GM18951 (cell line): ENCODE results near the gene SLX9.

Experiments used
- POLR2A ChIP-seq: IDR thresholded peaks from 4 replicates; pipeline ENCODE4 v1.6.1; 2011; ENCODE audit warnings: mild to moderate bottlenecking; ENCODE audit not compliant: insufficient read length, insufficient read depth; ENCODE audit errors: extremely low read depth
- in situ Hi-C: fragments of 300-500 bp; cut with MboI; formaldehyde crosslinking; loops from one replicate; pipeline ENCODE4 v1.12.0; 2022; ENCODE audit warnings: low sequenced_read_pairs, mixed read lengths, inconsistent platforms; ENCODE audit not compliant: unreplicated experiment

The SLX9 gene

DNA sequence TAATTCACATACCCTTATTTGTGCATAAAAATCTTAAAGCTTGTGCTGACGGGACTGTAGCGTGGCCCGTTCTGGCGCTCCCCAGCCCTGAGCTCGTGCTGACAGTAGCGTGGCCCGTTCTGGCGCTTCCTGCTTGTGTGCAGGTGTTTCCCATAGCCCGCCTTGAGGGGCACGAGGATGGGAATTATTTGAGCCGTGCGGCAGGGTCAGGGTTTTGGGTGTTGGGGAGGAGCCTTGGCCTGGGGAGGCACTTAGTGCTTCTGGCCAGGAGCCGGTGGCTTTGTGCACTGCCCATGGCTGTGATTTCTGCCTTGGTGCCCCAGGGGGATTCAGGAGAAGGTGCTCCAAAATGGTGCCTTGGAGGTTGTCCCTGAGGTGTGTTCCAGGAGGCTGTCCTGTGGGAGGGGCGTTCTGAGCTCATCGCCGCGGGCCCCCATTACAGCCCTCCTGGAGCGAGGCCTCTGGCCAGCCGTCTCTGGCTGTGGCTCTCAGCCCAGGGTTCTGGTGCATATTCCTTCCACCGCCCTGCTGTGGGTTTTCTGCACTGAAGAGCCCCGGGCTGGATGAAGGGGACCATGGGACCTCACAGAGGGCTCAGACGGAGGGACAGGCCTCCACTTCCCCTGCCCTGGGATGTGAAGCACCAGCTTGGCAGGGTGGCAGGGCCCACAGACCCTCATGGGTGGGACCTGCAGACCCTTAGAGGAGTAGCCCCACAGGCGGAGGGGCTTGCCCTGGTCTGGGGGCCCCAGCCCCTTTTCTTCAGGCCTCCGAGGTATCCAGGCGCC is 6.6 kb downstream of the SLX9 start:
- in situ Hi-C loops, result loop anchor here (10.0 kb wide), 1 partner anchor 178 kb away; no protein-coding TSS in a partner anchor
- no peak for TF ChIP-seq POLR2A

DNA sequence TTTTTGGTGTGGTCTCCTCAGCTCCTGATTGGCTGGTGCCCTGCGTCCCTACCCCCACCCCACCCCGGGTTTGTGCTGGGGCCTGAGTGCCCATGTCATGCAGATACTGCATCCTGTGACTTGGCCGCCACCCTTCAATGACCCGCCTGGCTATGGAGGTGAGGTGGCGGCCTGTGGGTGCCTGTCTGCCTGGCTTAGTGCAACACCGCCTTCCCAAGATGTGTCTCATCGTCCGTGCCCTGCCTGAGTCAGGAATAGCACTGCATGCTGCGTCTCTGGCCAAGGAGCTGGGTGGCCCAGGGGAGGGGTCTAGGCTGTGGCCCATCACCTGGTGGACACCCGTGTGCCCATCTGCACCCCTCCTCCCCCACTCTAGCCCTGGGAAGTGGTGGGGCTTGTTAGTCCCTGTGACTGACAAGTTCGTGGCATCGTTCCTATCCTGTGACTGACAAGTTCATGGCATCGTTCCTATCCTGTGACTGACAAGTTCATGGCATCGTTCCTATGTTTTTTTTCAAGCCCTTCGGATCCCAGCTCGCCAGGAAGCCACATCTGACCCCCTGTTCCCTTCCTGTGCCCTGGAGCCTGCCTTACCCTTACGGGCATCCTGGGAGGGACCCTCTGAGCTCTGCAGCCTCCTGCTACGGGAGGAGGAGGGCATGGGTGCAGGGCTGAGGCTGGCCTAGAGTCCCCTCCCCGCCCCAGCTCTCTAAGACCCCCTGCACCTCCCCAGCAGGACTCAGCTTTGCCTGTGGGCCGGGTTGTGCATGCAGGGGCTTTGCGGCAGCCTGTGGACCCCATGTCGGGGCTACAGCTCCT is 7.5 kb downstream of the SLX9 start:
- TF ChIP-seq POLR2A, result no peak
- in situ Hi-C loops, result loop anchor here (10.0 kb wide), 1 partner anchor 177 kb away; no protein-coding TSS in a partner anchor

DNA sequence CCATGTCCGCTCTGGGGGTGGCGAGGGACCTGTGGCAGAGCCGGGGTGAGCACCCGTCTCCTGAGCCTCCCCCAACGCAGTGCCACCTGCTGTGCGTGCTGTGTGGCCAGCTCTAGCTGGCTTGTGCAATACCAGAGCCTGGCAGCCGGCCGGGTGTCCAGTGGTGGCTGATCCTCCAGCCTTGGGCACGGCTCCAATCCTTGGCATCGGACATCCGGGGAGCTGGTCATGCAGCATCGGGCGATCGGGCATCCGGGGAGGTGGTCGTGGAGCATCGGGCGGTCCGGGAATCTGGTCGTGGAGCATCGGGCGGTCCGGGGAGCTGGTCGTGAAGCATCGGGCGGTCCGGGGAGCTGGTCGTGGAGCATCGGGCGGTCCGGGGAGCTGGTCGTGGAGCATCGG is 8.1 kb downstream of the SLX9 start:
- in situ Hi-C loops, result loop anchor here (10.0 kb wide), 1 partner anchor 177 kb away; no protein-coding TSS in a partner anchor
- no peak for TF ChIP-seq POLR2A

DNA sequence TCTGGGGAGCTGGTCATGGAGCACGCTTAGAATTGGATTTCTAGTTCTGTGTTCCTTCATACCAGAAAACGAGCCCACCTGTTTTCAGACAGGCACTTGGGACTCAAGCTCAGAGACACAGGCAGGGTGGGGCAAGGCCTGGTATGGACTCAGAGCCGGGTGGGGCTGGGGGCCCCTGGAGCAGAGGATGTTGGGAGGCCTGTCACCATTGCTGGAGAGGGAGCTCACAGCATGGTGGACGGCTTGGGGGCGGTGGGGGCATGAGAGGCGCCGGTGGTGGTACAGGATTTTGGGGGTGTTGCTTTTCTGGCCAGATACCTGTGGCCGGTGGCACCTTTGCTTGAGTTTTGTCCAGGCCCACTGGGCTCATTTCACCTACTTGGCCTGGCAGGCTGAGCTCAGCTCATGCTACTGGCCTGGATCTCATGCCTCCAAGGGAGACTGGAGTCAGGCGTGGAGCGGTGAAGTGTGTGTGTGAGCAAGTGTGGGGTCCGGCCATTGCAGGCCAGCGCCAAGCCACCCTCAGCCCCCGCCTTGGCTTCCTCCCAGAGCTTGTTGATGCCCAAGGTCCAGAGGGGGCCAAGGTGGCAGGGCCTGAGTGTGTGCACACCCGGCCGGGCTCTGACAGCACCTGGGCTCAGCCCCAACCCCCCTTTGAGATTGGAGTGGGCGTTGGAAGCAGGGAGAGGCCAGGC is 8.7 kb downstream of the SLX9 start:
- no peak for TF ChIP-seq POLR2A
- in situ Hi-C loops, result loop anchor here (10.0 kb wide), 1 partner anchor 176 kb away; no protein-coding TSS in a partner anchor

DNA sequence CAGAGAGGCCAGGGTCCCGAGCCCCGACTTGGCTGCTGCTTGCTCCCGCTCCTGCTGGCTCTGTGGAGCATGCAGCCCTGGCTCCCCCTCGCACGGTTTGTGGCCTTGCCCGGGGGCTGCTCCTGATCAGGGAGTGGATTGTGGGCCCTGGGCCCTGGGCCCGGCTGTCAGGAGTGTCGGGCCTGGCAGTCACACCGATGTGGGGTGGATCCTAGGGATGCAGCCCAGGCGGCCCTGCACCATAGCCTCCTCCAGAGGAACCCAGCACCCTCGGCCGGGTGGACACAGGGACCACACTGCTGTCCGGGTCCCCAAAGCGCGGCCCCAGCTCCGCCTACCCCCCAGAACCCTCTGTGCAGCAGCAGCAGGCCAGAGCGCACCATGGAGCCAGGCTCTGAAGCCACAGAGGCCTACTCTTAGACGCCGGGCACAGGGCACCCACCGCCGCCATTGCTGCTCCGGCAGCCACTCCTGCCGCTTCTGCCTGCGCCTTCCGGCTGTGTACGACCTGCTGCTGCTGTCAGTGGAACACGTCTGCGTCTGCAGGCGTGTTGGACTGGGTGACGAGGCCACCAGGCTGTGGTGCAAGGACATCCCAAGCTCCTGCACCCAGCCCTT is 9.4 kb downstream of the SLX9 start:
- in situ Hi-C loops, result loop anchor here (10.0 kb wide), 1 partner anchor 176 kb away; no protein-coding TSS in a partner anchor
- no peak for TF ChIP-seq POLR2A

DNA sequence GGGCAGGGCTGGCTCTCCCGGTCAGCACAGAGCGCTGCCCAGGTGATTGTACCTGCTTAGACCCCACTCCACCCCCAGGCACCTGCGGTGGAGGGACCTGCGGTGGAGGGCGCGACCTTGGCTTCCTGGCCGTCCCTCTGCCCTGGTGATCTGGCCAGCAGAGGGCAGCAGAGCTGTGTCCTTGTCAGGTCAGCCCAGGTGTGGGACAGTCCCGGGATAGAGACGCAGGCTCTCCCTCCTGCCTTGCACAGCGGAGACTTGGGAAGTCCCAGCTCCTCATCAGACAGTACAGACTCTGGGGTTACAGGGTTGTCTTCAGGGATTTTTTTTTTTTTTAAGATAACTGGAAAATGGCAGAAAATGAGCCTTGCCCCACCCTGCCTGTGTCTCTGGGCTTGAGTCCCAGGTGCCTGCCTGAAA is 10.0 kb downstream of the SLX9 start:
- in situ Hi-C loops, result loop anchor here (10.0 kb wide), 1 partner anchor 175 kb away; no protein-coding TSS in a partner anchor
- no peak for TF ChIP-seq POLR2A

DNA sequence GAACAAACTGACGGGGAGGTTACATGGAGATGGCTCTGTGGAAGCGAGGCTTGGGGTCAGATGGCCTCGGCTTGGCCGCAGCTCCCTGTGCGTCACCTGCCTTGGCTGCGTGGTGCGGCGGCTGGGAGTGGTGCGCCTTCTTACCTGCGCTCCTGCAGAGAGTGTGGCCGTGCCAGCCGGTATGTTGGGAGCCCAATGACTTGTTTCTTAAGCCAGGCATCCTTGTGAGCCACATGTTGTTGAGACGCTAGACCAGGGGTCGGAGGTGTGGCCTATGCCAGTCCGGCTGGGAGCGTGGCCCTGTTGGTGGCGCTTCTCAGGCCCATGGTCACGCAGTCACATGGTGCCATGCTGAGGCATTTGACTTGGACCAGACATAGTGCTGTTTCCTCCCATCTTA is 10.5 kb downstream of the SLX9 start:
- TF ChIP-seq POLR2A, result no peak
- in situ Hi-C loops, result no loop called here

DNA sequence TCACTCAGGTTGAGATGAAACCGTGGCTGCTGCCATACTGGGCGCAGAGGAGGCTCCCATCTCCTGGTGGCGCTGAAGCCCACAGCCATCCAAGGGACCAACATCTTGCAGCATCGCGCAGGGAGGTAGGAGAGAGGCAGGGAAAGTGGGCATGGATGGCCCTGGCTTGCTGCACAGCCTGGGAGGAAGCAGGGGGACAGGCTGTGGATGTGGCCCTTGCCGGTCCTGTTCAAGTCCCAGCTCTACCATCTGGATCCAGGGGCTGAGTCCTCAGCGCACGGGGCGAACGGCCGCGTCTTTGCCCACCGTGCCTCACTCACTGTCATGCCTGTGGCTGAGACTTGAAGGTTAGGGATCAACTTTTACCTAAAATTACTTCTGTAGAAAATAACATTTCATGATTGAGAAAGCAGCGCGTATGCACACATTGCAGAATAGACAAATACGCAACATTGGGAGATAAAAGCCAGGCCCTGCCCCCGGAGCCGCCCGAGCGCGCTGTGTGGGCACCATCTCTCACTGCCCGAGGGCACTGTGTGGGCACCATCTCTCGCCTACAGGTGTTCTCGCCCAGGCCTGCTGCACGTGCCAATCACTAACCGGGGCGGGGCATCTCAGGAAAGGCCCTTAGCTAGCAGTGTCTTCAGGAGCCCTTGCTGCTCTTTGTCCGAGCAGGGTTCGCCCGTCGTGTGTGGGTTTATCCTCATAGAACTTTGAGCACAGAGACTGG is 11.5 kb downstream of the SLX9 start:
- in situ Hi-C loops, result no loop called here

DNA sequence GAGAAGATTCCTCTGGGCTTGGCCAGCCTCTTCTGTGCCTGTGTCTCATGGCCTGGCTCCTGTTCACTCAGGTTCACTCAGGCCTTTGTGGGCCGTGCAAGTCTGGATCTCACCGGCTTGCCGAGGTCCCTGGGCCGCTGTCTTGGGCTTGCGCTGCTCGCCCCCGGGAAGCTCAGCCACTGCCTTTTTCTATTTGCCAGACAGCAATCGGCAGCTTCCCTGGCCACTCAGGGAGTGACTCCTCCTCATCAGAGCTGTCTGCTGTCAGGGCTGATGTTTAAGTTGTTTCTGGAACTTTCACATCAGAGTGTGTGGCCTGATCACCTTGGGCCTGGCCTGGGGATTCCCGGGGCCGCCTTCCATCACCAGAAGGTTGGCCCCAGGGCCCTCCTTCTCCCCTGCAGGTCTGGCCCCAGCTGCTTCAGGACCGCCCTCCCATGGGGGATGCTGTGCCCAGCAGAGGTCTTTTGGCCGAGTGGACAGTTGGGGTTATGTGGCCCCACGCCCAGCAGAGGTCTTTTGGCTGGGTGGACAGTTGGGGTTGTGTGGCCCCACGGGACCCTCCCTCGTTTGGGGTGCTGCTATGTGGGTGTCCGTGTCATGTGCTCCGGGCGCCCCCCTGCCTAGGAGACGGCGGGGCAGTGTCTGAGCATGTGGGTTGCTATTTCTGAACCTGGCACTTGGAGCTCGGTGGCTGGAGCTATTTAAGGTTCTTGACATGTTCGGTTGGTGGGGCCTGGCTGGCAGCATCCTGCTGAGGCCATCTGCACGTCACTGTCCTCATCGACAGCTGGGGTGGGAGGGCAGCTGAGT is 12.5 kb downstream of the SLX9 start:
- no peak for TF ChIP-seq POLR2A
- in situ Hi-C loops, result no loop called here

More for the DNA sequence above, 11.5 kb downstream of the SLX9 start:
- no peak for TF ChIP-seq POLR2A

DNA sequence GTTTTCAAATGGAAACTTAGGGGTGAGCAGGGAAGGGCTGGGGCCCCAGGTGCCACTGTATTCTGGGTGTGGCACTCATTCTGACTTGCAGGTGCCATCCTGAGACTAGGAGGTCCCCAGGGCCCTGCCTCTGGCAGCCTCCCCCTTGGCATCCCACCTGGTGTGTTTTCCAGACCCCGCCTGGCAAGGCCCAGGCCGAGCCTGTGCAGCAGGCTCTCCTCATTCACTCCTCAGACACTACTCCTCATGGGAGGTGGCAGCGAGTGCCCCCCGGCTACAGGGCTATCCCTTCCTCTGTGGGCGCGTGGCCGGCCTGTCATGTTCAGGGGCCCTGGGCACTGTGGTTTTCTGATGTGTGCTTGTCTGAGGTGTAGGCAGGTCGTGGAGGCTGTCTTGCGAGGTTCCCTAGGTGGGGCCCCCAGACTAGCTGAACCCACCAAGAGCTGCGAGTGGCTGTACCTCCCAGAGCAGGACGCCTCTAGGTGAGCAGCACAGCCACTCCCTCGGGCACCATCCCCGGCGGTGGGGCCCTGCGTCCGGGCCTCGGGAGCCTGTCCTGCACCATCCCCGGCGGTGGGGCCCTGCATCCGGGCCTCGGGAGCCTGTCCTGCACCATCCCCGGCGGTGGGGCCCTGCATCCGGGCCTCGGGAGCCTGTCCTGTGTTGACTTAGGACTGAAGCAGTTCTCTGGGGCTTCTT is 13.2 kb downstream of the SLX9 start:
- in situ Hi-C loops, result no loop called here
- TF ChIP-seq POLR2A, result no peak

DNA sequence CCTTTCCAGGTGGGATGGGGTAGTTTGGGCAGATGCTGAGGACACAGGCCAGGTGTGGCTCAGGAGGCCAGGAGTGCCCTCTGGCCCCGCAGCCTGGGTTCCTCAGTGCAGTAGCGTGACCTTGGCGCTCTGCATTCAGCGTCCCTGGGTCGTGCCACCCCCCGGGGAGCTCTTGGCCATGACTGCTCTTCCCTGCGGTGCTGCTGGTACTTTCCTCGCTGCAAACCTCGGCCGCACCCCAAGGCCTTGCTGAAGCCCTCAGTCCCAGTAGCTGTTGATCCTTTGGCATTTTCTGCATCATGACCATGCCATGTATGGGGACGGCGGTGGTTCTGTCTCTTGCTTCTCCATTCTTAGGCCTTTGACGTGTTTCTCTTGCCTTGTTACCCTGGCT is 13.8 kb downstream of the SLX9 start:
- no peak for TF ChIP-seq POLR2A
- in situ Hi-C loops, result no loop called here
